OCI-LY1 (cell line): ENCODE data around the gene NPTX2.

ENCODE experiments used
- H2AFZ ChIP-seq: fragments of 200-600 bp; sonication (generic), shearing (Covaris generic); 2 replicates; pipeline ENCODE4 v1.6.0; 2014; ENCODE audit warnings: antibody characterized with exemption, mild to moderate bottlenecking, low read length
- H3F3A ChIP-seq: fragments of 200-600 bp; sonication (generic), shearing (Covaris generic); 2 replicates; pipeline ENCODE4 v1.6.0; 2014; ENCODE audit warnings: mild to moderate bottlenecking, antibody characterized with exemption, low read length, moderate library complexity; ENCODE audit not compliant: insufficient read depth
- H3K27ac ChIP-seq: fragments of 200-600 bp; sonication (generic); 2 replicates; pipeline ENCODE4 v1.5.1; 2014; ENCODE audit warnings: low read length, mixed run types, mild to moderate bottlenecking, low read depth; ENCODE audit not compliant: poor library complexity, severe bottlenecking
- H3K27me3 ChIP-seq: fragments of 200-600 bp; sonication (generic); 2 replicates; pipeline ENCODE4 v1.6.0; 2014; ENCODE audit warnings: antibody characterized with exemption, mild to moderate bottlenecking, low read length, moderate library complexity; ENCODE audit not compliant: insufficient read depth
- H3K36me3 ChIP-seq: fragments of 200-600 bp; sonication (generic); 2 replicates; pipeline ENCODE4 v1.6.1; 2014; ENCODE audit warnings: mild to moderate bottlenecking, antibody characterized with exemption, low read length, moderate library complexity, mixed read lengths; ENCODE audit not compliant: insufficient read depth
- H3K4me1 ChIP-seq: fragments of 200-600 bp; sonication (generic); 2 replicates; pipeline ENCODE4 v1.5.1; 2014; ENCODE audit warnings: mild to moderate bottlenecking, low read length, moderate library complexity; ENCODE audit not compliant: insufficient read depth, severe bottlenecking
- H3K4me2 ChIP-seq: fragments of 200-600 bp; sonication (generic), shearing (Covaris generic); 2 replicates; pipeline ENCODE4 v1.6.1; 2014; ENCODE audit warnings: low read length
- H3K4me3 ChIP-seq: fragments of 200-600 bp; sonication (generic); 2 replicates; pipeline ENCODE4 v1.5.1; 2014; ENCODE audit warnings: low read length, low read depth, mild to moderate bottlenecking, mixed read lengths; ENCODE audit not compliant: poor library complexity, severe bottlenecking
- H3K79me2 ChIP-seq: fragments of 200-600 bp; shearing (Covaris generic); 2 replicates; pipeline ENCODE4 v1.6.1; 2016; ENCODE audit warnings: mixed run types, low read length, mixed read lengths; ENCODE audit not compliant: insufficient read depth
- H3K9ac ChIP-seq: fragments of 200-600 bp; sonication (generic), shearing (Covaris generic); 2 replicates; pipeline ENCODE4 v1.6.1; 2014; ENCODE audit warnings: mild to moderate bottlenecking, low read length, mixed read lengths
- H3K9me2 ChIP-seq: fragments of 200-600 bp; sonication (generic), shearing (Covaris generic); 2 replicates; pipeline ENCODE4 v1.6.1; 2014; ENCODE audit warnings: low read depth, mild to moderate bottlenecking, low read length, mixed read lengths
- H3K9me3 ChIP-seq: fragments of 200-600 bp; shearing (Covaris generic); 2 replicates; pipeline ENCODE4 v1.6.1; 2014; ENCODE audit warnings: low read length, mixed read lengths
- H4K20me1 ChIP-seq: fragments of 200-600 bp; sonication (generic), shearing (Covaris generic); 2 replicates; pipeline ENCODE4 v1.6.0; 2016; ENCODE audit warnings: mild to moderate bottlenecking, low read length; ENCODE audit not compliant: insufficient read depth
- EZH2 ChIP-seq: fragments of 200-600 bp; sonication (generic), shearing (Covaris generic); IDR thresholded peaks from 2 replicates; pipeline ENCODE4 v1.8.0; 2017; ENCODE audit warnings: borderline replicate concordance, mixed run types, mild to moderate bottlenecking, antibody characterized with exemption, low read length, moderate library complexity, mixed read lengths
- TF ChIP-seq, protein P1 (sequence below): fragments of 200-600 bp; sonication (generic), shearing (Covaris generic); IDR thresholded peaks from 2 replicates; pipeline ENCODE4 v1.5.1; 2017; ENCODE audit warnings: mild to moderate bottlenecking, antibody characterized with exemption, low read length, moderate library complexity, mixed read lengths

The NPTX2 gene

DNA sequence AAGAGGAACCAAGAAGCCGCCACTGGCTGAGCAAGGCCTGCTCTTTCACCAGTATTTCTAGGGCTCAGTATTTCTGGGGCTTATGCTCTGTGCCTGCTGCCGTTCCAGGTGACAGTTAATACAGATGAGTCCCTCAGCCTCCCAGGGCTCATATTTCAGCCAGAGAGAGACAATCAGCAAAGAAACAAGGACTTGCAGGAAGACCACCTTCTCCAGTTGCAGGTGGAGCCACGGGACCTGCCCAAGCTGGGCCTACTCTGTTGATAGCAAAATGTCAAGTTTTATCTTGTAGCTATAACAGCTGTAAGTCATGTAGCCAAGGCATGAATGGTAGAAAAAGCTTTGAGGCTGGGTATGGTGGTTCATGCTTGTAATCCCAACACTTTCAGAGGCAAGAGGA is 42.7 kb downstream of the NPTX2 start:
- Histone ChIP-seq H3K27me3 (no peaks in the 10 kb centered on the region; the same call in 1 of the 2 replicates), H4K20me1 (no peaks in the 10 kb centered on the region), H3K9ac (no peak overlapping the region), H3K79me2 (no peaks in the 10 kb centered on the region), H3K9me3 (peaks cover 12% of the 10 kb centered on the region), H3K4me3 (no peak overlapping the region), H3K27ac (no peak overlapping the region), H3K4me2 (no peak overlapping the region), H3K36me3 (peaks cover 3% of the 10 kb centered on the region; the same call in 1 of the 2 replicates), H3K9me2 (no peaks in the 10 kb centered on the region), H3F3A (no peaks in the 10 kb centered on the region), H3K4me1 (no peaks in the 10 kb centered on the region), H2AFZ (no peak overlapping the region)
- TF ChIP-seq EZH2 = no peak
- TF ChIP-seq, protein P1, sequence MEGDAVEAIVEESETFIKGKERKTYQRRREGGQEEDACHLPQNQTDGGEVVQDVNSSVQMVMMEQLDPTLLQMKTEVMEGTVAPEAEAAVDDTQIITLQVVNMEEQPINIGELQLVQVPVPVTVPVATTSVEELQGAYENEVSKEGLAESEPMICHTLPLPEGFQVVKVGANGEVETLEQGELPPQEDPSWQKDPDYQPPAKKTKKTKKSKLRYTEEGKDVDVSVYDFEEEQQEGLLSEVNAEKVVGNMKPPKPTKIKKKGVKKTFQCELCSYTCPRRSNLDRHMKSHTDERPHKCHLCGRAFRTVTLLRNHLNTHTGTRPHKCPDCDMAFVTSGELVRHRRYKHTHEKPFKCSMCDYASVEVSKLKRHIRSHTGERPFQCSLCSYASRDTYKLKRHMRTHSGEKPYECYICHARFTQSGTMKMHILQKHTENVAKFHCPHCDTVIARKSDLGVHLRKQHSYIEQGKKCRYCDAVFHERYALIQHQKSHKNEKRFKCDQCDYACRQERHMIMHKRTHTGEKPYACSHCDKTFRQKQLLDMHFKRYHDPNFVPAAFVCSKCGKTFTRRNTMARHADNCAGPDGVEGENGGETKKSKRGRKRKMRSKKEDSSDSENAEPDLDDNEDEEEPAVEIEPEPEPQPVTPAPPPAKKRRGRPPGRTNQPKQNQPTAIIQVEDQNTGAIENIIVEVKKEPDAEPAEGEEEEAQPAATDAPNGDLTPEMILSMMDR = no peak

GRCh38 chr7:98661607-98662006 is 44.5 kb downstream of the NPTX2 start:
- Histone ChIP-seq H3K27ac (no peak overlapping the region), H3K4me1 (no peaks in the 10 kb centered on the region), H3K9me3 (no peaks in the 10 kb centered on the region), H3K4me3 (no peak overlapping the region), H3F3A (no peaks in the 10 kb centered on the region), H3K9ac (no peak overlapping the region), H3K9me2 (no peaks in the 10 kb centered on the region), H3K27me3 (no peaks in the 10 kb centered on the region; the same call in 1 of the 2 replicates), H3K4me2 (no peak overlapping the region), H3K79me2 (no peaks in the 10 kb centered on the region), H4K20me1 (no peaks in the 10 kb centered on the region), H3K36me3 (peaks cover 3% of the 10 kb centered on the region; the same call in 1 of the 2 replicates), H2AFZ (no peak overlapping the region)
- TF ChIP-seq, protein P1 = no peak
- TF ChIP-seq EZH2 = no peak

GRCh38 chr7:98662289-98662688 is 45.2 kb downstream of the NPTX2 start:
- Histone ChIP-seq H3K36me3 (peaks cover 3% of the 10 kb centered on the region; the same call in 1 of the 2 replicates), H3F3A (no peaks in the 10 kb centered on the region), H4K20me1 (no peaks in the 10 kb centered on the region), H3K4me2 (no peak overlapping the region), H3K27me3 (no peaks in the 10 kb centered on the region; the same call in 1 of the 2 replicates), H2AFZ (no peak overlapping the region), H3K4me3 (no peak overlapping the region), H3K4me1 (no peaks in the 10 kb centered on the region), H3K9me3 (no peaks in the 10 kb centered on the region), H3K9me2 (no peaks in the 10 kb centered on the region), H3K27ac (no peak overlapping the region), H3K9ac (no peak overlapping the region), H3K79me2 (no peaks in the 10 kb centered on the region)
- TF ChIP-seq, protein P1 = no peak
- no peak for TF ChIP-seq EZH2
